ENCODE results near the gene SORL1. TPM values are rescaled to one million over a fixed set of nuclear protein-coding genes. Genes with fewer than 3 reads are reported as not detected.
A peak's percentile ranks its signal among the peaks of the same experiment; 100 is the strongest.

SORL1 gene
- total RNA-seq, 2 donors from 2014 or later: 66.1 to 121 TPM

- DNase-seq: no peak
- H3K4me3 ChIP-seq: no peak overlapping the region
- no peaks in the 10 kb centered on the region for H3K36me3 ChIP-seq
- H3K4me1 ChIP-seq: no peaks in the 10 kb centered on the region
- no peak overlapping the region for H3K9ac ChIP-seq (ENCODE audit: low read depth in 2 of 2, low read length in 2 of 2)
- H3K27ac ChIP-seq: no peak overlapping the region
- no peaks in the 10 kb centered on the region for H3K9me3 ChIP-seq
- H3K27me3 ChIP-seq: no peaks in the 10 kb centered on the region
- TF ChIP-seq CTCF (IDR thresholded peaks at IDR 0.05): no peak
- intact Hi-C loops (cut with DNase I): loop anchor here (5.0 kb wide), 1 partner anchor 854 kb away; no protein-coding TSS in a partner anchor
These were observed 200.9 kb downstream of the SORL1 start for GRCh38 chr11:121652971-121653370.

GRCh38 chr11:121654259-121654842 lies 202.2 kb downstream of the SORL1 start:
- Histone ChIP-seq H3K4me3 (no peak overlapping the region), H3K9me3 (no peaks in the 10 kb centered on the region), H3K36me3 (no peaks in the 10 kb centered on the region), H3K4me1 (no peaks in the 10 kb centered on the region), H3K27ac (no peak overlapping the region), H3K27me3 (no peaks in the 10 kb centered on the region), H3K9ac (ENCODE audit: low read depth in 2 of 2, low read length in 2 of 2) (no peak overlapping the region)
- TF ChIP-seq CTCF (IDR thresholded peaks at IDR 0.05): no peak
- DNase-seq: no peak
- intact Hi-C loops (cut with DNase I): loop anchor here (5.0 kb wide), 1 partner anchor 853 kb away; no protein-coding TSS in a partner anchor

GRCh38 chr11:121654843-121655536 lies 202.9 kb downstream of the SORL1 start:
- Histone ChIP-seq H3K9me3 (no peaks in the 10 kb centered on the region), H3K27ac (peak overlapping the region; percentile 39), H3K27me3 (no peaks in the 10 kb centered on the region), H3K9ac (ENCODE audit: low read depth in 2 of 2, low read length in 2 of 2) (peak overlapping the region in 1 of 2 donors; percentile 36), H3K36me3 (no peaks in the 10 kb centered on the region), H3K4me1 (no peaks in the 10 kb centered on the region), H3K4me3 (peak overlapping the region; percentile 28)
- DNase-seq: no peak
- TF ChIP-seq CTCF (IDR thresholded peaks at IDR 0.05): no peak
- intact Hi-C loops (cut with DNase I): loop anchor here (5.0 kb wide), 2 partner anchors 547 to 852 kb away; no protein-coding TSS in a partner anchor

- Histone ChIP-seq H3K9me3 (no peaks in the 10 kb centered on the region), H3K4me3 (peak overlapping the region; percentile 28), H3K4me1 (no peaks in the 10 kb centered on the region), H3K27me3 (no peaks in the 10 kb centered on the region), H3K27ac (peak overlapping the region; percentile 39), H3K36me3 (no peaks in the 10 kb centered on the region), H3K9ac (ENCODE audit: low read depth in 2 of 2, low read length in 2 of 2) (peak overlapping the region; percentile 36 to 38)
- intact Hi-C loops (cut with DNase I): loop anchor here (2.0 to 5.0 kb wide), 2 partner anchors 445 to 547 kb away; no protein-coding TSS in a partner anchor
- TF ChIP-seq CTCF (IDR thresholded peaks at IDR 0.05): peak; percentile 77
- peak; percentile 79 for DNase-seq
These were observed 203.6 kb downstream of the SORL1 start for GRCh38 chr11:121655537-121656327.

- Histone ChIP-seq H3K27ac (peak overlapping the region; percentile 39), H3K4me1 (no peaks in the 10 kb centered on the region), H3K4me3 (peak overlapping the region; percentile 28), H3K27me3 (no peaks in the 10 kb centered on the region), H3K36me3 (no peaks in the 10 kb centered on the region), H3K9ac (ENCODE audit: low read depth in 2 of 2, low read length in 2 of 2) (peak overlapping the region; percentile 15 to 38), H3K9me3 (no peaks in the 10 kb centered on the region)
- no peak for TF ChIP-seq CTCF (IDR thresholded peaks at IDR 0.05)
- intact Hi-C loops (cut with DNase I): loop anchor here (2.0 to 5.0 kb wide), 2 partner anchors 444 to 546 kb away; no protein-coding TSS in a partner anchor
- DNase-seq: no peak
These were observed 204.4 kb downstream of the SORL1 start for GRCh38 chr11:121656328-121657090.

Measured in colonic mucosa (tissue), 4 donors.